Caco-2 (cell line): ENCODE data around the gene OLA1. TPM values are rescaled to one million over a fixed set of nuclear protein-coding genes. Genes with fewer than 3 reads are reported as not detected.

Source experiments
- BruUV-seq: library from RNA; stranded (reverse); fragments of 400-500 nt; replicated peaks from 2 replicates; lab custom pipeline; 2021; lab: Mats Ljungman, UMichigan
- CTCF ChIA-PET: fragments of 300-600 bp; sonication (Branson Sonifier 250); formaldehyde crosslinking; loops from one replicate; lab custom pipeline; 2022; ENCODE audit warnings: antibody characterized with exemption; lab: Charles Lee
- POLR2A ChIA-PET: fragments of 300-600 bp; sonication (Branson Sonifier 250); formaldehyde crosslinking; loops from one replicate; lab custom pipeline; 2022; ENCODE audit warnings: antibody characterized with exemption; lab: Charles Lee
- DNase-seq, 2 experiments: peaks; one replicate each; pipeline versions ENCODE4 v3.0.0 to v3.0.0-alpha.2; 2020 to 2022
- H3K27me3 ChIP-seq: replicated peaks from 2 replicates; pipeline ENCODE4 v1.6.0; 2011; ENCODE audit warnings: low read length; ENCODE audit not compliant: control insufficient read depth, insufficient read depth
- H3K36me3 ChIP-seq: 2 replicates; pipeline ENCODE4 v1.5.1; 2011; ENCODE audit warnings: low read length; ENCODE audit not compliant: control insufficient read depth, insufficient read depth
- H3K4me1 ChIP-seq: fragments of 250-450 bp; sonication (Bioruptor Pico); 2 replicates; pipeline ENCODE4 v1.5.1; 2020; ENCODE audit warnings: mild to moderate bottlenecking
- H3K4me3 ChIP-seq: 2 replicates; pipeline ENCODE4 v1.5.1; 2011; ENCODE audit warnings: low read depth, mild to moderate bottlenecking, control low read depth, low read length
- H3K9me3 ChIP-seq: fragments of 250-450 bp; sonication (Bioruptor Pico); 2 replicates; pipeline ENCODE4 v1.5.1; 2020; ENCODE audit warnings: mild to moderate bottlenecking, moderate library complexity
- H3K27ac Mint-ChIP-seq: one replicate; pipeline ENCODE4 v1.8.0; 2022; ENCODE audit warnings: mixed read lengths; ENCODE audit not compliant: unreplicated experiment
- H3K27me3 Mint-ChIP-seq: one replicate; pipeline ENCODE4 v1.8.0; 2022; ENCODE audit warnings: mixed read lengths; ENCODE audit not compliant: insufficient read depth, unreplicated experiment
- H3K36me3 Mint-ChIP-seq: one replicate; pipeline ENCODE4 v1.8.0; 2022; ENCODE audit warnings: mild to moderate bottlenecking, mixed read lengths; ENCODE audit not compliant: insufficient read depth, unreplicated experiment
- H3K4me1 Mint-ChIP-seq: one replicate; pipeline ENCODE4 v1.8.0; 2022; ENCODE audit warnings: low read depth, mixed read lengths; ENCODE audit not compliant: unreplicated experiment
- H3K4me3 Mint-ChIP-seq: one replicate; pipeline ENCODE4 v1.8.0; 2022; ENCODE audit warnings: mild to moderate bottlenecking, moderate library complexity, mixed read lengths; ENCODE audit not compliant: unreplicated experiment
- H3K9me3 Mint-ChIP-seq: one replicate; pipeline ENCODE4 v1.8.0; 2022; ENCODE audit warnings: mixed read lengths; ENCODE audit not compliant: unreplicated experiment
- CTCF ChIP-seq, 2 experiments: fragments of 200-600 bp in 1 of 2; IDR thresholded peaks; 1 replicate in 1 of 2; 2 replicates in 1 of 2; pipeline versions ENCODE4 v1.5.1 to v1.8.0; 2011 to 2022; ENCODE audit warnings: antibody characterized with exemption in 1 of 2, control low read depth in 1 of 2, inconsistent platforms in 1 of 2, low read depth in 1 of 2, low read length in 1 of 2, mild to moderate bottlenecking in 1 of 2, moderate library complexity in 1 of 2; ENCODE audit not compliant: insufficient read depth in 1 of 2, severe bottlenecking in 1 of 2, unreplicated experiment in 1 of 2
- intact Hi-C: fragments of 100-400 bp; cut with micrococcal nuclease; formaldehyde crosslinking; loops from one replicate; pipeline ENCODE4 v1.10.0; 2022; ENCODE audit not compliant: unreplicated experiment
- total RNA-seq: library from RNA; stranded (reverse); gene quantifications from 2 replicates; pipeline ENCODE4 v1.2.3, GENCODE V29; 2022

Gene OLA1
- total RNA-seq, 1 experiment from 2014 or later, result 177 TPM

GRCh38 chr2:174177316-174177890 lies 70.9 kb downstream of the OLA1 start:
- Mint-ChIP-seq H3K4me3 (no peak overlapping the region), H3K4me1 (peaks cover 20% of the 10 kb centered on the region), H3K27me3 (no peaks in the 10 kb centered on the region), H3K36me3 (peaks cover 10% of the 10 kb centered on the region), H3K27ac (no peak overlapping the region), H3K9me3 (peaks cover 12% of the 10 kb centered on the region)
- ChIA-PET POLR2A (no interaction called here), CTCF (no interaction called here)
- H3K4me1 ChIP-seq, result peaks cover 9% of the 10 kb centered on the region; the same call in 1 of the 2 replicates
- no peaks in the 10 kb centered on the region for H3K27me3 ChIP-seq
- intact Hi-C loops, result no loop called here
- no peak overlapping the region for H3K4me3 ChIP-seq
- H3K9me3 ChIP-seq, result no peaks in the 10 kb centered on the region
- no peaks in the 10 kb centered on the region for H3K36me3 ChIP-seq
- no TSS peak for BruUV-seq
- no peak for DNase-seq
- no peak for TF ChIP-seq CTCF (IDR thresholded peaks at IDR 0.05; ENCODE audit: insufficient read depth in 1 of 2, low read depth in 1 of 2, low read length in 1 of 2, severe bottlenecking in 1 of 2, unreplicated experiment in 1 of 2)

GRCh38 chr2:174176898-174177297 lies 71.4 kb downstream of the OLA1 start:
- H3K4me1 Mint-ChIP-seq, result peaks cover 20% of the 10 kb centered on the region
- H3K27me3 Mint-ChIP-seq, result no peaks in the 10 kb centered on the region
- POLR2A ChIA-PET, result no interaction called here
- Histone ChIP-seq H3K4me3 (no peak overlapping the region), H3K27me3 (no peaks in the 10 kb centered on the region), H3K4me1 (peaks cover 9% of the 10 kb centered on the region; the same call in 1 of the 2 replicates), H3K9me3 (no peaks in the 10 kb centered on the region), H3K36me3 (no peaks in the 10 kb centered on the region)
- H3K27ac Mint-ChIP-seq, result no peak overlapping the region
- no peak for TF ChIP-seq CTCF (IDR thresholded peaks at IDR 0.05; ENCODE audit: insufficient read depth in 1 of 2, low read depth in 1 of 2, low read length in 1 of 2, severe bottlenecking in 1 of 2, unreplicated experiment in 1 of 2)
- H3K4me3 Mint-ChIP-seq, result no peak overlapping the region
- BruUV-seq, result no TSS peak
- peaks cover 12% of the 10 kb centered on the region for H3K9me3 Mint-ChIP-seq
- intact Hi-C loops, result no loop called here
- peaks cover 13% of the 10 kb centered on the region for H3K36me3 Mint-ChIP-seq
- DNase-seq, result no peak
- CTCF ChIA-PET, result no interaction called here

GRCh38 chr2:174174741-174175140 lies 73.6 kb downstream of the OLA1 start:
- Histone ChIP-seq H3K36me3 (no peaks in the 10 kb centered on the region), H3K27me3 (no peaks in the 10 kb centered on the region), H3K9me3 (peaks cover 7% of the 10 kb centered on the region), H3K4me1 (no peaks in the 10 kb centered on the region), H3K4me3 (no peak overlapping the region)
- peaks cover 22% of the 10 kb centered on the region for H3K9me3 Mint-ChIP-seq
- no TSS peak for BruUV-seq
- ChIA-PET CTCF (interaction anchor here (0.6 kb wide), 1 partner anchor 14 kb away, joined by 3 read pairs; no protein-coding TSS in a partner anchor), POLR2A (no interaction called here)
- intact Hi-C loops, result no loop called here
- H3K36me3 Mint-ChIP-seq, result peaks cover 6% of the 10 kb centered on the region
- no peak overlapping the region for H3K27ac Mint-ChIP-seq
- no peaks in the 10 kb centered on the region for H3K27me3 Mint-ChIP-seq
- no peak for TF ChIP-seq CTCF (IDR thresholded peaks at IDR 0.05; ENCODE audit: insufficient read depth in 1 of 2, low read depth in 1 of 2, low read length in 1 of 2, severe bottlenecking in 1 of 2, unreplicated experiment in 1 of 2)
- no peak overlapping the region for H3K4me3 Mint-ChIP-seq
- H3K4me1 Mint-ChIP-seq, result peaks cover 6% of the 10 kb centered on the region
- no peak for DNase-seq
